Breast epithelium (tissue), 4 donors: Measurements from ENCODE around the gene ZBTB39. TPM values are rescaled to one million over a fixed set of nuclear protein-coding genes. Genes with fewer than 3 reads are reported as not detected.

Experiments
- DNase-seq, 2 donors: peaks; one replicate each; pipeline ENCODE4 v3.0.0-alpha.2; 2019; ENCODE audit warnings: low spot score in 2 of 2
- H3K27ac ChIP-seq, 2 donors: fragments of 200-600 bp; sonication (generic) in 1 of 2; one replicate each; pipeline ENCODE4 v1.5.1; 2016 to 2019; ENCODE audit warnings: mild to moderate bottlenecking in 1 of 2
- H3K27me3 ChIP-seq, 2 donors: fragments of 200-600 bp; sonication (generic) in 1 of 2; one replicate each; pipeline versions ENCODE4 v1.5.1 to v1.6.0; 2017 to 2019; ENCODE audit warnings: control low read depth in 1 of 2, mild to moderate bottlenecking in 1 of 2
- H3K36me3 ChIP-seq: fragments of 200-600 bp; one replicate; pipeline ENCODE4 v1.5.1; 2019
- H3K4me1 ChIP-seq, 2 donors: fragments of 200-600 bp; sonication (generic); one replicate each; pipeline ENCODE4 v1.5.1; 2016 to 2019; ENCODE audit warnings: control low read depth in 1 of 2
- H3K4me3 ChIP-seq, 3 donors: fragments of 200-600 bp; sonication (generic); 1 replicate in 2 of 3; 2 replicates in 1 of 3; pipeline ENCODE4 v1.5.1; 2016 to 2019; ENCODE audit warnings: mild to moderate bottlenecking in 3 of 3, moderate library complexity in 2 of 3
- H3K9me3 ChIP-seq, 2 donors: fragments of 200-600 bp; sonication (generic) in 1 of 2; one replicate each; pipeline ENCODE4 v1.5.1; 2016 to 2019; ENCODE audit warnings: control low read depth in 1 of 2
- CTCF ChIP-seq, 3 donors: fragments of 450-650 bp; IDR thresholded peaks; one replicate each; pipeline ENCODE4 v1.5.1; 2016 to 2017; ENCODE audit warnings: antibody characterized with exemption in 3 of 3, mild to moderate bottlenecking in 3 of 3, moderate library complexity in 3 of 3
- POLR2A ChIP-seq: fragments of 450-650 bp; IDR thresholded peaks from one replicate; pipeline ENCODE4 v1.6.1; 2016; ENCODE audit warnings: antibody characterized with exemption, mild to moderate bottlenecking, moderate library complexity
- POLR2AphosphoS5 ChIP-seq, 3 donors: sonication (generic); formaldehyde crosslinking; IDR thresholded peaks; one replicate each; pipeline ENCODE4 v1.6.1; 2017; ENCODE audit warnings: antibody characterized with exemption in 3 of 3
- intact Hi-C: fragments of 100-400 bp; cut with DNase I; formaldehyde crosslinking; loops from one replicate; pipeline ENCODE4 v1.15.1; 2023; ENCODE audit warnings: low total_unique reads
- total RNA-seq, 3 donors: library from RNA; depleted of rRNA; stranded (reverse); fragments of >200 nt; gene quantifications; one replicate each; pipeline ENCODE4 v1.1.0, GENCODE V29; 2016

Gene ZBTB39
- total RNA-seq, 3 donors from 2014 or later, result 4.3 to 6.6 (median 6.1) TPM

DNA sequence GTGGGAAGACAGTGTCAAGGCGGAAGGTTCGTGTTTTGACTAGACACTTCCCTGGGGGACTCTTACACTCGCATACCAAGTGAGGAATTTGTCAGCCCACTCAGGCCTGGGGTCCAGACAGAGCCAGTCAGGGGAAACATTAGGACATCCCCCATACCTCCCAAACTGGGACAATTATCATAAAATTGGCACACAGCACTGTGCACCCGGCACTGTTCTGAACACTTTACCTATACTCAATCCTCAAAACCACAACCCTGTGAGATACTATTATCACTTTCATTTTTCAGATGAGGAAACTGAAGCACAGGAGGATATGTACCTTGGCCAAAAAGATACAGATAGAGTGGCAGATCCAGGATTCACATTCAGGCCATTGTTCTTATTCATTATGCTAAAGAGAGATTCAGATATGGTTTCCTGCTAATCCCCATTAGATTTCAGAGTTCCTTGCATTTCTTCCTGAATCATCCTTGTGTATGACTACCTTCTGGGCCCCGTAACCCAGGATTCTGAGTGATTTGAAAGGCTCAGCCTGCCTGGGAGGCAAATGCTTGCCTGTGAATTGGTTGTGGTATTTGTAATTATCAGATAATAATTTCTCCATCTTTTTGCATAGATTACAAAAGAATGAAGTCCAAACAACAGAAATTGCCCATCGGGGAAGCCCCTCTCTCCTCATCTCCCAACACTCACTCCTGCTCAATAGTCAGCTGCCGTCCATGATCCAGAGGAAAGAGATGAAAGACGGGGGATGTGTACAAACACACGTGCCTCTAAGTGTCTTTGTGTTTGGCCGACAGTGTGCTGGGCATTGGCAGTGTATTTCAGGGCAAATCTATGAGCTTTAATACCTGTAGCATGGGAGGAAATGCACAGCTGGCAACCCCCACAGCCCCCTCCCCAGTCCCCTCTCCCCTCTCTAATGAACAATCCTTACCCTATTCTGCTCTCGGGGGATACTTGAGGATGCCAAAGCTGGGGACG is 5.4 kb upstream of the ZBTB39 start:
- no peaks in the 10 kb centered on the region for H3K27me3 ChIP-seq
- no peak for DNase-seq
- TF ChIP-seq POLR2A (no peak), POLR2AphosphoS5 (IDR thresholded peaks at IDR 0.05) (no peak), CTCF (IDR thresholded peaks at IDR 0.05) (no peak)
- no peaks in the 10 kb centered on the region for H3K4me1 ChIP-seq
- H3K36me3 ChIP-seq, result no peaks in the 10 kb centered on the region
- H3K9me3 ChIP-seq, result no peaks in the 10 kb centered on the region
- H3K4me3 ChIP-seq, result no peak overlapping the region
- intact Hi-C loops, result no loop called here
- H3K27ac ChIP-seq, result no peak overlapping the region

GRCh38 chr12:57010627-57011247 is 4.4 kb upstream of the ZBTB39 start:
- no peaks in the 10 kb centered on the region for H3K9me3 ChIP-seq
- TF ChIP-seq CTCF (IDR thresholded peaks at IDR 0.05), result no peak
- no peak for TF ChIP-seq POLR2A
- TF ChIP-seq POLR2AphosphoS5 (IDR thresholded peaks at IDR 0.05), result no peak
- no peak for DNase-seq
- H3K4me1 ChIP-seq, result no peaks in the 10 kb centered on the region
- H3K27me3 ChIP-seq, result no peaks in the 10 kb centered on the region
- no peak overlapping the region for H3K27ac ChIP-seq
- intact Hi-C loops, result no loop called here
- H3K4me3 ChIP-seq, result no peak overlapping the region
- H3K36me3 ChIP-seq, result no peaks in the 10 kb centered on the region

DNA sequence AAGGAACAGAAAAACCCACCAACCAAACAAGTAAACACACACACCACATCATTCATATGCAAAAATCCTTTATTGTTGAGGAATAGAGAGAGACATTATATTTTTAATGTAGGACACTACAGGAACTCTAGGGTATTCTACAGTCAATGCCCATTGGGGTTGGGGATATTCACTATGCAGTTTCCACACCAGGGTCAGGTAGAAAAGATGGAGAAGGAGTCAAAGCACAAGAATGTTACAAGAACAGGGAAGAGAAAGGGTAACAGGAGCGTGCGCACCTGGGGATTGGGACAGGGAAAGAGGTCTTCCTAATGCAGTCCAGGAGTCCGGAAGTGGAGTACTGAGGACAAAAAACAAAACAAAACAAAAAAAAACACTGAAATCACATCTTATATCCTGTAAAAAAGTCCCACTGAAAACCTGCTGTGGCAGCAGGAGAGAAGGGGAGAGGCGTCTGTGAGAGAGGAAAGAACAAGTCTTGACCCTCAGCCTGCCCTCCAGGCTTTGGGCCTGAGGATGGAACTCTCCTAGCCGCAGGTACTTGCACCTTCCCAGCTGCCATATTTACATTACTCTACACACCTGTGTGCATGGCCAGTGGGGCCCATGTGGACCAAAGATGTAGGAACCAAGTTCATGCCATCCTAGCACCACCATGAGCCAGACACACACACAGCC is 3.7 kb upstream of the ZBTB39 start:
- no peaks in the 10 kb centered on the region for H3K9me3 ChIP-seq
- TF ChIP-seq CTCF (IDR thresholded peaks at IDR 0.05), result no peak
- TF ChIP-seq POLR2A, result no peak
- no peak for TF ChIP-seq POLR2AphosphoS5 (IDR thresholded peaks at IDR 0.05)
- peaks cover 0 to 5% of the 10 kb centered on the region in 2 donors for H3K4me1 ChIP-seq
- H3K36me3 ChIP-seq, result no peaks in the 10 kb centered on the region
- H3K27me3 ChIP-seq, result no peaks in the 10 kb centered on the region
- no peak overlapping the region for H3K27ac ChIP-seq
- no peak for DNase-seq
- H3K4me3 ChIP-seq, result no peak overlapping the region
- intact Hi-C loops, result no loop called here

DNA sequence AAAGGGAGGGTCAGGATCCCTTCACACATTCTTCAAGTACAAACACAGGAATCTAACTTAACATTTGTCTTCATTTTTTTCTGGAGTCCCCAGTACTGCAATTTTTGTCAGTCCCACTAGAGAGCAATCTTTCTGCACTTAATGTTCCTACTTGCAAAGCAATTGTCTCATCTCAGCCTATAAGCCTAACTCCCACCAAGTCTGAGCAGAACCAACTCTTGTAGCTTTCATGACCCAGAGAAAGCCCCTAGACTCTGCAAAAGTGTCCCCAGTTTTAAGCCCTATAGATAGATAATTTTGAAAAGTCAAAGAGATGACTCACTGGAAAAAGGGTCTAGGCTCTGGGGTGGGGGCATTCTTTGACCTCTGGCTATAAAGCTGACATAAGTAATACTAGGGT is 1.8 kb upstream of the ZBTB39 start:
- intact Hi-C loops, result no loop called here
- no peak for DNase-seq
- Histone ChIP-seq H3K9me3 (no peaks in the 10 kb centered on the region), H3K4me1 (peaks cover 0 to 9% of the 10 kb centered on the region in 2 donors), H3K4me3 (no peak overlapping the region), H3K27me3 (no peaks in the 10 kb centered on the region), H3K27ac (no peak overlapping the region), H3K36me3 (peaks cover 6% of the 10 kb centered on the region)
- TF ChIP-seq POLR2AphosphoS5 (IDR thresholded peaks at IDR 0.05) (no peak), POLR2A (no peak), CTCF (IDR thresholded peaks at IDR 0.05) (peak in 2 of 3 donors; percentile 24 to 27)
